Measurements from ENCODE around the gene FGD4. TPM values are rescaled to one million over a fixed set of nuclear protein-coding genes. Genes with fewer than 3 reads are reported as not detected.
"Not testable (repeated sequence)": the region's sequence is repeated elsewhere in the genome, so short reads cannot be mapped to it uniquely, and the experiment has no call there.

The FGD4 gene
- total and polyA plus RNA-seq, 3 donors from 2014 or later: 51.0 to 90.2 (median 74.9) TPM

GRCh38 chr12:32516230-32516629 lies 116.9 kb downstream of the FGD4 start:
- TF ChIP-seq POLR2A (IDR thresholded peaks at IDR 0.05) (no peak), CTCF (IDR thresholded peaks at IDR 0.05) (no peak)
- Histone ChIP-seq H3K27ac (no peak overlapping the region), H3K36me3 (ENCODE audit: low read depth, missing control alignments) (no peaks in the 10 kb centered on the region), H3K27me3 (no peaks in the 10 kb centered on the region), H3K9me3 (no peaks in the 10 kb centered on the region), H3K4me1 (no peaks in the 10 kb centered on the region), H3K4me3 (no peak overlapping the region)
- intact Hi-C loops (cut with DNase I; ENCODE audit: low total_unique reads): no loop called here
- no peak for DNase-seq
- 81 to 85% methylated on average over 2 of the region's 2 CpGs for WGBS, 2 donors

GRCh38 chr12:32517966-32518365 lies 118.6 kb downstream of the FGD4 start:
- peaks cover 10% of the 10 kb centered on the region for H3K4me1 ChIP-seq

GRCh38 chr12:32519047-32519446 lies 119.7 kb downstream of the FGD4 start:
- DNase-seq: no peak
- Histone ChIP-seq H3K27me3 (no peaks in the 10 kb centered on the region), H3K27ac (no peak overlapping the region), H3K4me1 (peaks cover 14% of the 10 kb centered on the region), H3K9me3 (no peaks in the 10 kb centered on the region), H3K4me3 (no peak overlapping the region), H3K36me3 (ENCODE audit: low read depth, missing control alignments) (no peaks in the 10 kb centered on the region)
- intact Hi-C loops (cut with DNase I; ENCODE audit: low total_unique reads): no loop called here
- TF ChIP-seq CTCF (IDR thresholded peaks at IDR 0.05) (no peak), POLR2A (IDR thresholded peaks at IDR 0.05) (no peak)
- 75 to 89% methylated on average over 3 of the region's 3 CpGs for WGBS, 2 donors

More at GRCh38 chr12:32517966-32518365, 118.6 kb downstream of the FGD4 start:
- H3K27me3 ChIP-seq: no peaks in the 10 kb centered on the region
- WGBS, 2 donors: 91 to 96% methylated on average over 5 of the region's 5 CpGs
- no peaks in the 10 kb centered on the region for H3K36me3 ChIP-seq (ENCODE audit: low read depth, missing control alignments)
- DNase-seq: no peak
- no peaks in the 10 kb centered on the region for H3K9me3 ChIP-seq
- H3K27ac ChIP-seq: no peak overlapping the region
- TF ChIP-seq POLR2A (IDR thresholded peaks at IDR 0.05) (no peak), CTCF (IDR thresholded peaks at IDR 0.05) (no peak)
- intact Hi-C loops (cut with DNase I; ENCODE audit: low total_unique reads): no loop called here
- no peak overlapping the region for H3K4me3 ChIP-seq

GRCh38 chr12:32522331-32523221 lies 123.2 kb downstream of the FGD4 start:
- no peak overlapping the region for H3K4me3 ChIP-seq
- intact Hi-C loops (cut with DNase I; ENCODE audit: low total_unique reads): no loop called here
- peaks cover 14% of the 10 kb centered on the region for H3K4me1 ChIP-seq
- no peaks in the 10 kb centered on the region for H3K36me3 ChIP-seq (ENCODE audit: low read depth, missing control alignments)
- H3K27ac ChIP-seq: peak overlapping the region in 1 of 2 donors; percentile 31
- H3K9me3 ChIP-seq: no peaks in the 10 kb centered on the region
- DNase-seq: no peak
- TF ChIP-seq POLR2A (IDR thresholded peaks at IDR 0.05): no peak
- TF ChIP-seq CTCF (IDR thresholded peaks at IDR 0.05): no peak
- 33 to 34% methylated on average over 5 of the region's 5 CpGs for WGBS, 2 donors
- no peaks in the 10 kb centered on the region for H3K27me3 ChIP-seq

- peaks cover 14% of the 10 kb centered on the region for H3K4me1 ChIP-seq
- H3K9me3 ChIP-seq; DNase-seq; H3K4me3 ChIP-seq; H3K27me3 ChIP-seq; H3K27ac ChIP-seq; H3K36me3 ChIP-seq (ENCODE audit: low read depth, missing control alignments); intact Hi-C loops (cut with DNase I; ENCODE audit: low total_unique reads): not testable (repeated sequence)
- WGBS, 2 donors: 30 to 73% methylated on average over 2 to 11 of the region's 20 CpGs
These were observed 126.4 kb downstream of the FGD4 start for GRCh38 chr12:32525802-32526201.

- intact Hi-C loops (cut with DNase I; ENCODE audit: low total_unique reads); H3K27me3 ChIP-seq; H3K27ac ChIP-seq; H3K36me3 ChIP-seq (ENCODE audit: low read depth, missing control alignments); H3K4me3 ChIP-seq; H3K9me3 ChIP-seq: not testable (repeated sequence)
- DNase-seq: peak; percentile 76
- 56 to 75% methylated on average over 9 of the region's 9 CpGs for WGBS, 2 donors
- peaks cover 14% of the 10 kb centered on the region for H3K4me1 ChIP-seq
These were observed 127.0 kb downstream of the FGD4 start for GRCh38 chr12:32526343-32526742.

All from testis (tissue), 3 donors.